ENCODE results near the gene SLC6A11.

The SLC6A11 gene

DNA sequence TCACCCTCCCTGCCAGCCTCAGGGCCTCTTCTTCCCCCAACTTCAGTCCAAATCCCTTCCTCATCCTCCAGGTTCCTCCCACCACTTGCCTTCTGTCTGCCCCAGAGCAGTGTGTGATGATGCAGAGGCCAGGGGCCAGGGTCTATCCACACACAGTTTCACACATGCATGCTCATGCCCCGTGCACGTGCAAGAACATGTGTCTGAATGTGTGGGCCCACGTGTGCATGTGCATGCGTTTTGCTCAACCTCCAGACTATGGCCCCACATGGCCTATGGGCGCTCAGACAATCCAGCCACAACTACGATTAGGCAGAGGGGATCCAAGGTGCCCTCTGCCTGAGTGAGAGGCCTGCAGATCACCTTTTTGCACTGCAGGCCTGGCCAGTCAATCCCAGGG, 144.2 kb downstream of the SLC6A11 start:
- H3K23ac ChIP-seq (ENCODE audit: low read length), result no peak overlapping the region
- H4K5ac ChIP-seq (ENCODE audit: low read length), result no peak overlapping the region
- no peak overlapping the region for H2BK5ac ChIP-seq (ENCODE audit: low read length)
- H3K56ac ChIP-seq (ENCODE audit: low read length), result no peak overlapping the region
- no peak overlapping the region for H3K18ac ChIP-seq (ENCODE audit: low read length)
- no peaks in the 10 kb centered on the region for H3K27me3 ChIP-seq (ENCODE audit: insufficient read depth, low read length, poor library complexity)
- H3K36me3 ChIP-seq (ENCODE audit: control insufficient read depth, insufficient read depth, low read length), result no peaks in the 10 kb centered on the region
- no CpG with 5 or more reads among the region's 6 CpGs for WGBS (ENCODE audit: extremely low coverage, insufficient coverage, low lambda C conversion rate)
- DNase-seq, result no peak
- no peak overlapping the region for H3K4me2 ChIP-seq (ENCODE audit: low read length)
- H4K8ac ChIP-seq (ENCODE audit: low read depth, low read length), result no peak overlapping the region
- no peaks in the 10 kb centered on the region for H3K79me1 ChIP-seq (ENCODE audit: low read length)
- no peak overlapping the region for H2BK15ac ChIP-seq (replicated peaks; ENCODE audit: low read depth)
- no peak overlapping the region for H3K4ac ChIP-seq (ENCODE audit: low read depth, low read length)
- no peak overlapping the region for H2BK120ac ChIP-seq (ENCODE audit: low read depth, low read length)
- H3K4me3 ChIP-seq (ENCODE audit: low read length), result no peak overlapping the region
- H2AK5ac ChIP-seq (ENCODE audit: low read length), result no peak overlapping the region
- H3K4me1 ChIP-seq (ENCODE audit: control insufficient read depth, low read depth, low read length), result no peaks in the 10 kb centered on the region
- no peak overlapping the region for H3K27ac ChIP-seq (ENCODE audit: low read depth, low read length)
- H3K9ac ChIP-seq (ENCODE audit: low read length), result no peak overlapping the region
- no peaks in the 10 kb centered on the region for H3K79me2 ChIP-seq (ENCODE audit: control insufficient read depth, insufficient read depth, low read length)

DNA sequence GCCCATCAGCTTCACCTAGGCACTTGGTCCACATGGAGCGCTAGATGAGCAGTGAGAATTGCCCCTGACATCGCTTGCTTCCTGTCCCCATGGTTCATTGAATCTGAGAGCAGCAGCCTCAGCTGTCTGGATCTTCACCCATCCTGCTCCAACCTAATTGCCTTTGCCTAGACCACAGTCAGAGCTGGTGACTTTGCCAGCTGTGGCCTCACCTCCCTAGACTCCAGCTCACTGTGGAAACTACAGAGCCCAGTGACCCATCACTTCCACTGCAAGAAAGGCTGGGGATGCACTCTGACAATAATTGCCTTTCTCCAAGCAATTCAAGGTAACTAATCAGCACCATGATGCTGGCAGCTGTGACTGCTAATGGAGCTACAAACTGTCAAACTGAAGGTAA, 145.9 kb downstream of the SLC6A11 start:
- no peak overlapping the region for H2BK120ac ChIP-seq (ENCODE audit: low read depth, low read length)
- DNase-seq, result no peak
- H3K4me2 ChIP-seq (ENCODE audit: low read length), result no peak overlapping the region
- no peaks in the 10 kb centered on the region for H3K79me1 ChIP-seq (ENCODE audit: low read length)
- no peak overlapping the region for H2AK5ac ChIP-seq (ENCODE audit: low read length)
- no peak overlapping the region for H3K56ac ChIP-seq (ENCODE audit: low read length)
- no peak overlapping the region for H2BK5ac ChIP-seq (ENCODE audit: low read length)
- no peak overlapping the region for H3K4ac ChIP-seq (ENCODE audit: low read depth, low read length)
- WGBS (ENCODE audit: extremely low coverage, insufficient coverage, low lambda C conversion rate), result no CpG with 5 or more reads among the region's 2 CpGs
- no peak overlapping the region for H3K9ac ChIP-seq (ENCODE audit: low read length)
- H2BK15ac ChIP-seq (replicated peaks; ENCODE audit: low read depth), result no peak overlapping the region
- H3K4me1 ChIP-seq (ENCODE audit: control insufficient read depth, low read depth, low read length), result no peaks in the 10 kb centered on the region
- H3K18ac ChIP-seq (ENCODE audit: low read length), result no peak overlapping the region
- no peak overlapping the region for H4K5ac ChIP-seq (ENCODE audit: low read length)
- no peak overlapping the region for H4K8ac ChIP-seq (ENCODE audit: low read depth, low read length)
- H3K23ac ChIP-seq (ENCODE audit: low read length), result no peak overlapping the region
- H3K79me2 ChIP-seq (ENCODE audit: control insufficient read depth, insufficient read depth, low read length), result no peaks in the 10 kb centered on the region
- H3K27me3 ChIP-seq (ENCODE audit: insufficient read depth, low read length, poor library complexity), result no peaks in the 10 kb centered on the region
- H3K4me3 ChIP-seq (ENCODE audit: low read length), result no peak overlapping the region
- no peak overlapping the region for H3K27ac ChIP-seq (ENCODE audit: low read depth, low read length)
- H3K36me3 ChIP-seq (ENCODE audit: control insufficient read depth, insufficient read depth, low read length), result no peaks in the 10 kb centered on the region

DNA sequence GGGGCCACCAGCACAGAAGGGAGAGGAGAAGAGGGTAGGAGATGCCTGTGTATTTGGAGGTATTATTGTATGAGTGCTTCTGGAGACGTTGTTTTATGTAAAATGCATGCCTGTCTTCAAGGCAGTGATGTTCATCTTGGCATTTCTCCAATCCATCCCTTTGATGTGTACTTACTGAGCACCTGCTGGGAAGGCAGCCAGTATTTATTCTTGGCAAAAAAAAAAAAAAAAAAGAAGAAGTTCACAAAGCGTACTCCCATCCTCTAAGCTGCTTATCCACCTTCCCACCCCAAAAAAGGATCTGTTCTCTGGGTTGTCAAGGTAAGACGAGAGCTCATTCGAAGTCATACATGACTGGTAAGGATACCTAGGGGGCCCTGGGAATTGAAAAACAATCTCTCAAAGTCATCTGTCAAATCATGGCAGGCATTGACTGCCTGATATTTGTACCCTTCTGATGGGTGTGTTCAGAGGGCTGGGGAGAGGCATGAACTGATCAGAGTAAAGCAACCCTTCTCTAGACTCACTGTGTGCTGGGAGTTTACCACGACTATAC, 146.5 kb downstream of the SLC6A11 start:
- Histone ChIP-seq H3K79me2 (ENCODE audit: control insufficient read depth, insufficient read depth, low read length) (no peaks in the 10 kb centered on the region), H3K79me1 (ENCODE audit: low read length) (no peaks in the 10 kb centered on the region), H2BK120ac (ENCODE audit: low read depth, low read length) (no peak overlapping the region), H3K27me3 (ENCODE audit: insufficient read depth, low read length, poor library complexity) (no peaks in the 10 kb centered on the region), H3K4me2 (ENCODE audit: low read length) (no peak overlapping the region), H3K9ac (ENCODE audit: low read length) (no peak overlapping the region), H3K4me3 (ENCODE audit: low read length) (no peak overlapping the region), H3K18ac (ENCODE audit: low read length) (no peak overlapping the region), H2BK15ac (replicated peaks; ENCODE audit: low read depth) (no peak overlapping the region), H3K27ac (ENCODE audit: low read depth, low read length) (no peak overlapping the region), H4K8ac (ENCODE audit: low read depth, low read length) (no peak overlapping the region), H3K23ac (ENCODE audit: low read length) (no peak overlapping the region), H3K4me1 (ENCODE audit: control insufficient read depth, low read depth, low read length) (no peaks in the 10 kb centered on the region), H3K36me3 (ENCODE audit: control insufficient read depth, insufficient read depth, low read length) (no peaks in the 10 kb centered on the region), H3K4ac (ENCODE audit: low read depth, low read length) (no peak overlapping the region), H2AK5ac (ENCODE audit: low read length) (no peak overlapping the region), H4K5ac (ENCODE audit: low read length) (no peak overlapping the region), H3K56ac (ENCODE audit: low read length) (no peak overlapping the region), H2BK5ac (ENCODE audit: low read length) (no peak overlapping the region)
- DNase-seq, result no peak
- no CpG with 5 or more reads among the region's 5 CpGs for WGBS (ENCODE audit: extremely low coverage, insufficient coverage, low lambda C conversion rate)

DNA sequence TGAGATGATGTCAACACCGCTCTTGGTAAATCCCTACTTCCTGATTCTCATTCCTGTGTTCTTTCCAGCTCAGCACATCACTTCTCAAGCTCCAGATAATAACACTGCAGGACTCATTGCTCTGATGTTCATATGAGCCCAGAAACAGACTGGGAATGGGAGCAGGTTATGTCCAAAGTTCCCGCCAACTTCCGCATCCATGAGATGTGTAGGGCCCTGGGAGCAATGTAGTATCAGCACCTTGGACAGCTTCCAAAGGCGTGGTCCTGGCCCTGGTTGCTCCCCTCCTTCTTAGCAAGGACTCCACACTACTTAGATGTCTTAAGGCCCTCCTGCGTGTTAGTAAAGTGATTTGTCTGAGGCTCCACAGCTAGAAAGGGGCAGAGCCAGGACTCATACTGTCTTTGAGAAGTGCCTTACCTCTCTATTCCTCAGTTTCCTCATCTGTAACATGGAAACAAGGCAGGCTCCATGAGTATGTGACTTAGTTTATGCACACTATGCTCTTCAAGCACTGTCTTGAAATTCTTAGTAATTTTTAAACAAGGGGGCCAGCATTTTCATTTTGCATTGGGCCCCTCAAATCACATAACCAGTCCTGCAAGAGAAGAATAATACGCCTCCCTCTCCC, 148.6 kb downstream of the SLC6A11 start:
- no peak overlapping the region for H2BK15ac ChIP-seq (replicated peaks; ENCODE audit: low read depth)
- H2BK120ac ChIP-seq (ENCODE audit: low read depth, low read length), result no peak overlapping the region
- H3K79me1 ChIP-seq (ENCODE audit: low read length), result no peaks in the 10 kb centered on the region
- no peaks in the 10 kb centered on the region for H3K4me1 ChIP-seq (ENCODE audit: control insufficient read depth, low read depth, low read length)
- no peaks in the 10 kb centered on the region for H3K79me2 ChIP-seq (ENCODE audit: control insufficient read depth, insufficient read depth, low read length)
- H2AK5ac ChIP-seq (ENCODE audit: low read length), result no peak overlapping the region
- peak; percentile 59 for DNase-seq
- H3K56ac ChIP-seq (ENCODE audit: low read length), result no peak overlapping the region
- H3K27ac ChIP-seq (ENCODE audit: low read depth, low read length), result no peak overlapping the region
- no peak overlapping the region for H4K8ac ChIP-seq (ENCODE audit: low read depth, low read length)
- H4K5ac ChIP-seq (ENCODE audit: low read length), result no peak overlapping the region
- H3K18ac ChIP-seq (ENCODE audit: low read length), result no peak overlapping the region
- no peaks in the 10 kb centered on the region for H3K27me3 ChIP-seq (ENCODE audit: insufficient read depth, low read length, poor library complexity)
- H3K4ac ChIP-seq (ENCODE audit: low read depth, low read length), result no peak overlapping the region
- H3K9ac ChIP-seq (ENCODE audit: low read length), result no peak overlapping the region
- H3K4me3 ChIP-seq (ENCODE audit: low read length), result no peak overlapping the region
- no peaks in the 10 kb centered on the region for H3K36me3 ChIP-seq (ENCODE audit: control insufficient read depth, insufficient read depth, low read length)
- H3K23ac ChIP-seq (ENCODE audit: low read length), result no peak overlapping the region
- no peak overlapping the region for H2BK5ac ChIP-seq (ENCODE audit: low read length)
- no CpG with 5 or more reads among the region's 6 CpGs for WGBS (ENCODE audit: extremely low coverage, insufficient coverage, low lambda C conversion rate)
- no peak overlapping the region for H3K4me2 ChIP-seq (ENCODE audit: low read length)

DNA sequence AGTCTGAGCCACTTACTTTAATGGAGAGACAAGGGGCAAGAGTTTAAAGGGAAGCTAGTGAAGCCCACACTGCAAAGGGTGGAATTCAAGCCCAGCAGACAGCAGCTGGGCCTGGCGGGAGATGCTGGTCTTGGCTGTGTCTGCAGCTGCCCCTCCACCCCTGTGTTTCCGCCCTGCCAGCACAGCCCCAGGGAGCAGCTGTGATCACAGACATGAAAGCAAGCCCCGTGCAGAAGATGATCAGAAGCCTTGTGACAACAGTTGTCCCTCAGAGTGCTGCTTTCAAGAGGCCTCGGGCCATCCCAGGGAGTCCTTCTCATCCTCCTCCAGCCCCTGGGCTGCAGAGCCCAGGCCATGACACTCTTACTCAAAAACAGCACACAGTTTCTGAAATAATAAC, 152.4 kb downstream of the SLC6A11 start:
- Histone ChIP-seq H3K56ac (ENCODE audit: low read length) (no peak overlapping the region), H3K36me3 (ENCODE audit: control insufficient read depth, insufficient read depth, low read length) (no peaks in the 10 kb centered on the region), H2BK5ac (ENCODE audit: low read length) (no peak overlapping the region), H3K9ac (ENCODE audit: low read length) (no peak overlapping the region), H4K5ac (ENCODE audit: low read length) (no peak overlapping the region), H3K4ac (ENCODE audit: low read depth, low read length) (no peak overlapping the region), H3K27ac (ENCODE audit: low read depth, low read length) (no peak overlapping the region), H4K8ac (ENCODE audit: low read depth, low read length) (no peak overlapping the region), H3K4me2 (ENCODE audit: low read length) (no peak overlapping the region), H3K79me2 (ENCODE audit: control insufficient read depth, insufficient read depth, low read length) (no peaks in the 10 kb centered on the region), H2BK120ac (ENCODE audit: low read depth, low read length) (no peak overlapping the region), H3K79me1 (ENCODE audit: low read length) (no peaks in the 10 kb centered on the region), H2AK5ac (ENCODE audit: low read length) (no peak overlapping the region), H3K27me3 (ENCODE audit: insufficient read depth, low read length, poor library complexity) (no peaks in the 10 kb centered on the region), H3K23ac (ENCODE audit: low read length) (no peak overlapping the region), H2BK15ac (replicated peaks; ENCODE audit: low read depth) (no peak overlapping the region), H3K18ac (ENCODE audit: low read length) (no peak overlapping the region), H3K4me3 (ENCODE audit: low read length) (no peak overlapping the region), H3K4me1 (ENCODE audit: control insufficient read depth, low read depth, low read length) (no peaks in the 10 kb centered on the region)
- no peak for DNase-seq
- WGBS (ENCODE audit: extremely low coverage, insufficient coverage, low lambda C conversion rate), result no CpG with 5 or more reads among the region's 4 CpGs
